BE2C (cell line): ENCODE measurements around the gene CHRNA4.
A peak's percentile ranks its signal among the peaks of the same experiment; 100 is the strongest.

Source experiments
- DNase-seq: peaks from one replicate; pipeline ENCODE4 v3.0.0-alpha.2; 2020
- H3K27me3 ChIP-seq: fragments of 250-450 bp; sonication (Bioruptor Pico); 2 replicates; pipeline ENCODE4 v1.5.1; 2020; ENCODE audit warnings: mild to moderate bottlenecking
- H3K36me3 ChIP-seq: fragments of 250-450 bp; sonication (Bioruptor Pico); 2 replicates; pipeline ENCODE4 v1.5.1; 2020; ENCODE audit warnings: mild to moderate bottlenecking
- H3K4me1 ChIP-seq: fragments of 250-450 bp; sonication (Bioruptor Pico); 2 replicates; pipeline ENCODE4 v1.5.1; 2020
- H3K4me3 ChIP-seq: 2 replicates; pipeline ENCODE4 v1.5.1; 2011; ENCODE audit warnings: low read depth, low read length
- H3K9me3 ChIP-seq: fragments of 250-450 bp; sonication (Bioruptor Pico); 2 replicates; pipeline ENCODE4 v1.5.1; 2020
- TF ChIP-seq, protein P1 (sequence below): IDR thresholded peaks from 2 replicates; pipeline ENCODE4 v1.5.1; 2012; ENCODE audit warnings: mild to moderate bottlenecking, low read depth, low read length

CHRNA4 gene

DNA sequence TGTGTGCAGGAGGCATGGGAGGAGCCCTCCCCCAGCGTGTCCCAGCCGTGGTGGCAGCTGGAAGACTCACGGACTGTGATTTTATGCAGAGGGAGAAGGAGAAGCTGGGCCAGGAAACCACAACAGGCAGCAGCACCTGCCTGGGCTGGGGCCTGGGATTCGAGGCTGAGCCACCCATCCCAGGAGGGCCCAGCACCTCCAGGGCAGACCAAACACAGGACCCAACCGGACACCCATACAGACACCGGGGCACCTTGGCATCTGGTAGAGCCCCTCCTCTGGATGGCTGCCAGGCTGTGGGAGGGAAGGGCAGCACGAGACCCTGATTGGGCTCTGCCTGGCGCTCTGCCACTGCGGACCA, 41.7 kb upstream of the CHRNA4 start:
- Histone ChIP-seq H3K4me1 (no peaks in the 10 kb centered on the region), H3K4me3 (no peak overlapping the region), H3K27me3 (peaks cover 57% of the 10 kb centered on the region), H3K36me3 (no peaks in the 10 kb centered on the region), H3K9me3 (no peaks in the 10 kb centered on the region)
- TF ChIP-seq, protein P1, sequence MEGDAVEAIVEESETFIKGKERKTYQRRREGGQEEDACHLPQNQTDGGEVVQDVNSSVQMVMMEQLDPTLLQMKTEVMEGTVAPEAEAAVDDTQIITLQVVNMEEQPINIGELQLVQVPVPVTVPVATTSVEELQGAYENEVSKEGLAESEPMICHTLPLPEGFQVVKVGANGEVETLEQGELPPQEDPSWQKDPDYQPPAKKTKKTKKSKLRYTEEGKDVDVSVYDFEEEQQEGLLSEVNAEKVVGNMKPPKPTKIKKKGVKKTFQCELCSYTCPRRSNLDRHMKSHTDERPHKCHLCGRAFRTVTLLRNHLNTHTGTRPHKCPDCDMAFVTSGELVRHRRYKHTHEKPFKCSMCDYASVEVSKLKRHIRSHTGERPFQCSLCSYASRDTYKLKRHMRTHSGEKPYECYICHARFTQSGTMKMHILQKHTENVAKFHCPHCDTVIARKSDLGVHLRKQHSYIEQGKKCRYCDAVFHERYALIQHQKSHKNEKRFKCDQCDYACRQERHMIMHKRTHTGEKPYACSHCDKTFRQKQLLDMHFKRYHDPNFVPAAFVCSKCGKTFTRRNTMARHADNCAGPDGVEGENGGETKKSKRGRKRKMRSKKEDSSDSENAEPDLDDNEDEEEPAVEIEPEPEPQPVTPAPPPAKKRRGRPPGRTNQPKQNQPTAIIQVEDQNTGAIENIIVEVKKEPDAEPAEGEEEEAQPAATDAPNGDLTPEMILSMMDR, result no peak
- DNase-seq, result no peak

DNA sequence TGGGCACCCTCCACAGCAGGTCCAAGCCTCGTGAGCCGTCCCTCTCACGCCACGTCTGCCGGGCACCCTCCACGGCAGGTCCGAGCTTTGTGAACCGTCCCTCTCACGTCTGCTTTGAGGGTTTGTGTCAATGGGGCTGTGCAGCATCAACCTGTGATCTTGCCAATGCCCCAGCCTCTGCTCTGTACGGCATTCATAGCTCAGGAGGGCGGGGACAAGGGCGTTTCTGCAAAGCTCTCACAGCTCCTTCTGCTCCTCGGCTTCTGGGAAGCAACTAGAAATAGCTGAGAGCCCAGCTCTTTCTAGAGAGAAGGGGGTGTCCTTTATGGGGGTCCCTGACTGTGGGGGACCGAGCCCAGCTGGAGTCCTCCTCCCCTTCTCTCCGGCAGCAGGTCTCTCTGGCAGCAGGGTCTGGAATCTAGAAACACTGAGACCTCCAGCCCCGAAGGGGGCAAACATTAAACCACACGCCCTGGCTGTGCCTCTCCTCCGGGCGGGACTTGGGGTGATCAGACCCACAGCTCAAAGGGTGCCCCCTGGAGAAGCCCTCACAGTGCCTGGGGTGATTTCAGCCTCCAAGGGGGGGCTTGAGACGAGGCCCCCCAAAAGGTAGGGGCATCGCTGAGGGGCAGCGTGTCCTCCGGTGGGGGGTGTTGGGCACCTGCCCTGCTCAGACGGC, 41.2 kb upstream of the CHRNA4 start:
- no peak for DNase-seq
- no peaks in the 10 kb centered on the region for H3K36me3 ChIP-seq
- H3K9me3 ChIP-seq, result no peaks in the 10 kb centered on the region
- no peak overlapping the region for H3K4me3 ChIP-seq
- H3K27me3 ChIP-seq, result peaks cover 62% of the 10 kb centered on the region
- no peaks in the 10 kb centered on the region for H3K4me1 ChIP-seq
- TF ChIP-seq, protein P1, result no peak

DNA sequence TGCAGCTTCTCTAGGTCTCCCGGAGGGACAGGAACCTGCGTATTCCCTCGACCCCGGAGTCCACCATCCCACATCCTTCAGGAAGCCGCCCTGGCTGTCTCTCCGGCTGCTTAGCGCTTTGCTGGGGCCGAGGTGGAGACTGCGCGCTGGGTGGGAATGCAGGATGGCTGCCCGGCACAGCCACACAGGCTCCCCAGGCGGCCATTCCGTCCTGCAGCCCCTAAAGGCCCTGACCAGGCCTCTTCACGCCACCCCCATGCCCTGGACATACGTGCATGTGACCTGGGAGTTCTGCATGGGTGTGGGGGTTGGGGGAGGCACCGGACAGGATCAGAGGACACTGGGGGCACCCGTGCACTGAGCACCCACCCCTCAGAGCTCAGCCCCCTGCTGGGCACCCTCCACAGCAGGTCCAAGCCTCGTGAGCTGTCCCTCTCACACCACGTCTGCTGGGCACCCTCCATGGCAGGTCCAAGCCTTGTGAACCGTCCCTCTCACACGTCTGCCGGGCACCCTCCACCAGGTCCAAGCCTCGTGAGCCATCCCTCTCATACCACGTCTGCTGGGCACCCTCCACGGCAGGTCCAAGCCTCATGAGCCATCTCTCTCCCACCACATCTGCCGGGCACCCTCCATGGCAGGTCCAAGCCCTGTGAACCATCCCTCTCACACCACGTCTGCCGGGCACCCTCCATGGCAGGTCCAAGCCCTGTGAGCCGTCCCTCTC, 40.4 kb upstream of the CHRNA4 start:
- TF ChIP-seq, protein P1, result no peak
- DNase-seq, result no peak
- no peak overlapping the region for H3K4me3 ChIP-seq
- no peaks in the 10 kb centered on the region for H3K4me1 ChIP-seq
- peaks cover 70% of the 10 kb centered on the region for H3K27me3 ChIP-seq
- H3K9me3 ChIP-seq, result no peaks in the 10 kb centered on the region
- H3K36me3 ChIP-seq, result no peaks in the 10 kb centered on the region

DNA sequence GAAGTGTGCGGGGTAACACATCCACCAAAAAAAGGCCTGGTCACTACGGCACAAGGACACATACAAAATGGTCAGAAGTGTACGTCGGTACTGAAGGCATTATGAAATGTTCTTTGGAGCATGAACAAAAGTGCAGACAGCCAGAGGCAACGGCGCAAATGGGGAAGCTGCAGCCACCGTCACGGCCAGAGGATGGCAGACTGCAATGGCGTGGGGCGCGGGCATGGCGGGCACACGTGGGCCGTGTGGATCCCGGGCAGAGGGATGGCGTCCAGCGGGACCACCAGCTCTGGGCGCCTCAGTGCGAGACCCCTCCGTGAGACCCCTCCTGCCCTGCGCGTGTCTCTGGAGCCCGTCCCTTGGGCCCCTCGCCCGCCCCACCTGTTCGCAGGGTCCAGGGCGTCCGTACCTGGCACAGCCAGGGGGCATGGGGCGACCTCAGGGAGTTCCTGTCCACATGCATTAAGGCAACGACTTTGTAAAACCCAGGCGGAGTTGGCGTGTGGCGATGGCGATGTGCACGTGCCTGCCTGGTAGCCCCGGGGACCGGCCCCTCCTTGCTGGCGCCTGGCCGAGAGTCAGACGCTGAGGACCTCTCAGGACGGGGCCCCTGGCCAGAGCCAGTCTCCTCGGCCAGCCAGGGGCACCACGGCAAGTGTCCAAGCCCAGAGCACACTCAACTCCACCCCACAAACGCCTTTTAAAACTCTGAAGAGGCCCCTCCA, 39.5 kb upstream of the CHRNA4 start:
- no peaks in the 10 kb centered on the region for H3K4me1 ChIP-seq
- H3K36me3 ChIP-seq, result no peaks in the 10 kb centered on the region
- H3K4me3 ChIP-seq, result no peak overlapping the region
- no peaks in the 10 kb centered on the region for H3K9me3 ChIP-seq
- peaks cover 78% of the 10 kb centered on the region for H3K27me3 ChIP-seq
- TF ChIP-seq, protein P1, result peak; percentile 23
- no peak for DNase-seq

DNA sequence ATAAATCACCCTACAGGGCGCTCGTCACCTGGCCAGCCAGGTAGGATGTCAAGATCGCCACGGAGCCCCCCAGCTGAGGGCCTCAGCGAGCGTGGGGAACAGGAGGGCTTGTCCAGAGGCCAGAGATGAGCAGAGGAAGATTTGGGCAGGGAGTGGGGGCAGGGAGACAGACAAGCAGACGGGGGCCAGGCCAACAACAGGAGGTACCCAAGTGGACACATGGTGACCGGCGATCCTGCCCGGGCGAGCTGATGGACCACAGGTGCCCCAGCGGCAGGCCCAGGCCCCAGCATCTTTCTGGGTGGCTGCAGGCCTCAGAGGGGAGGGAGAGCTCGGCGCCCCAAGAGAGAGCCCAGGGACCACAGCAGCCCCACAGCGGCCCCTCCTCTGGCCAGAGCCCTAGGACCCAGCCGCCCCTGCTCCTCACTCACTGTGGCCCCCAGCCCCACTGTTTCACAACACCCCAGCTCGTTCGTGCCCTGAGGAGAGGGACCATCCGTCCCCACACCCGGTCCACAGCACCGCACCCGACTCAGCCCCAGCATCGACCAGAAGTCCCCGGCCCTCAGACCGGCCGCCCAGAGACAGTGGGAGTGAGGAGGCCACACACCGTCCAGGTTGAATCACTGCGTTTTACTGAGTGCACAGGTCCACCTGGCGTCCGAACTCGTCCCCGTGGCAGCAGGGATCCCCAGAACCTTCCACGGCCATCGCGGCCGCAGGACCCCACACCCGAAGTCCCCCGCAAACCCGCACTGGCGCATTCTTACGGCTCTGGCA, 38.6 kb upstream of the CHRNA4 start:
- Histone ChIP-seq H3K27me3 (peaks cover 87% of the 10 kb centered on the region), H3K9me3 (no peaks in the 10 kb centered on the region), H3K4me1 (no peaks in the 10 kb centered on the region), H3K36me3 (no peaks in the 10 kb centered on the region), H3K4me3 (no peak overlapping the region)
- TF ChIP-seq, protein P1, result no peak
- no peak for DNase-seq
